ENCODE results near the gene LIN7C.

LIN7C gene, protein sequence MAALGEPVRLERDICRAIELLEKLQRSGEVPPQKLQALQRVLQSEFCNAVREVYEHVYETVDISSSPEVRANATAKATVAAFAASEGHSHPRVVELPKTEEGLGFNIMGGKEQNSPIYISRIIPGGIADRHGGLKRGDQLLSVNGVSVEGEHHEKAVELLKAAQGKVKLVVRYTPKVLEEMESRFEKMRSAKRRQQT

DNA sequence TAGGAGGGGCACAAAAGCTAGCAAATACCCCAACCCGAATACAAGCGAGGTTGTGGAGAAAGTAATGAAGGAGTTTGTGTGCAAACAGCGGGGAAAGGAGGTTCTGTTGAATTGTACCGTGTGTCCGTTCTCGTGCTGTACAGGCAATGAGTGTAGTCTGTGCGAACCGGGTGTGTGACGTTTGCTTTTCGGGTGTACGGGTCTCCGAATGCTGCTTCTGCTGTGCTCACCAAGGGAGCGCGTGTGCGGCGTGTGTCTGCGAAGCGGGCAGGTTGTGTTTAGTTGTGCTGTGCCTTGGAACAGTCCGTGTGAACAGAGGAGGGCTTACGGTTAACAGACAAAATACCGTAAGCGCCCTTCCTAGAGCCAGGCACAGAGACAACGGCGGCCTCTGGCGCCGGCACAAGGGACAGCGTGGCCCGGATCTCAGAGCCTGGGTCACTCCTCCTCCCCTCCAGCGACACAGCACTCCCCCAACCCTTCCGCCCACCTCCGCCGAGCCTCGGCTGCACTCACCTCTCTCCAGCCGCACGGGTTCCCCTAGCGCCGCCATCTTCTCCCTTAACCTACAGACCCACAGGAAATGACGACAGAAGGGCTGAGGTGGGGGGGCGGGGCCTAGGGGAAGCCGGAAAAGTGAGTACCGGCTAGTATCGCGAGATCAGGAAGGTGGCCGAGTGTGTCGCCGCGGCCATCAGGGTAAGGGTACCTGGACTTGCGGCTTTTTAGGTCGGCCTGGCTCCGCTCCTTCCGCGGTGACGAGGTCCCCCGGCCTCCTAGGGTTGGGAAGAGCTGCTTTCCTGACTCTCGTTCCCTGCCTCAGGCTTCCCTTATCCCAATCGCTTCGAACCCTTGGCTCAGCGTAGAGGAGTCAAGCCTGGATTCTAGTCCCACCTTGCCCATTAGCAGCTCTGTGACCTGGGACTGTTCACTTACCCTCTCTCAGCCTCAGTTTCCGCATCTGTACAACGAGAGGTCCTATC lies at the start of gene LIN7C:
TSS of gene LIN7C (minus strand) at position 570 of the 983 bp plus-strand sequence. CDS start at position 553, 17 bp downstream.
- H3K36me3 ChIP-seq (ENCODE audit: control insufficient read depth in 2 of 2, insufficient read depth in 2 of 2, low read length in 2 of 2) = peaks cover 0 to 4% of the 10 kb centered on the region in 2 donors
- H3K27ac ChIP-seq (ENCODE audit: low read length) = peak within 1 kb of the TSS; percentile 93
- no peaks in the 10 kb centered on the region for H3K27me3 ChIP-seq (ENCODE audit: control insufficient read depth in 1 of 2, insufficient read depth in 2 of 2, low read length in 2 of 2)
- H3K4me3 ChIP-seq (ENCODE audit: low read length in 2 of 2) = peak within 1 kb of the TSS; percentile 87 to 99
- peaks cover 11% of the 10 kb centered on the region for H3K4me1 ChIP-seq (ENCODE audit: control insufficient read depth, insufficient read depth, low read length)
- no peaks in the 10 kb centered on the region for H3K9me3 ChIP-seq (ENCODE audit: control insufficient read depth in 2 of 2, low read length in 2 of 2)
- H3K9ac ChIP-seq (ENCODE audit: low read length in 2 of 2) = peak within 1 kb of the TSS; percentile 97 to 100

- H3K4me3 ChIP-seq (ENCODE audit: low read length in 2 of 2) = no peak overlapping the region
- no peak overlapping the region for H3K27ac ChIP-seq (ENCODE audit: low read length)
- no peaks in the 10 kb centered on the region for H3K36me3 ChIP-seq (ENCODE audit: control insufficient read depth in 2 of 2, insufficient read depth in 2 of 2, low read length in 2 of 2)
- no peak overlapping the region for H3K9ac ChIP-seq (ENCODE audit: low read length in 2 of 2)
- no peaks in the 10 kb centered on the region for H3K9me3 ChIP-seq (ENCODE audit: control insufficient read depth in 2 of 2, low read length in 2 of 2)
- no peaks in the 10 kb centered on the region for H3K27me3 ChIP-seq (ENCODE audit: control insufficient read depth in 1 of 2, insufficient read depth in 2 of 2, low read length in 2 of 2)
- H3K4me1 ChIP-seq (ENCODE audit: control insufficient read depth, insufficient read depth, low read length) = no peaks in the 10 kb centered on the region
Observed at GRCh38 chr11:27555264-27555663, 48.7 kb upstream of the LIN7C start.

GRCh38 chr11:27553186-27553585 lies 46.6 kb upstream of the LIN7C start:
- H3K4me3 ChIP-seq (ENCODE audit: low read length in 2 of 2) = no peak overlapping the region
- no peaks in the 10 kb centered on the region for H3K27me3 ChIP-seq (ENCODE audit: control insufficient read depth in 1 of 2, insufficient read depth in 2 of 2, low read length in 2 of 2)
- no peak overlapping the region for H3K9ac ChIP-seq (ENCODE audit: low read length in 2 of 2)
- H3K27ac ChIP-seq (ENCODE audit: low read length) = no peak overlapping the region
- H3K4me1 ChIP-seq (ENCODE audit: control insufficient read depth, insufficient read depth, low read length) = no peaks in the 10 kb centered on the region
- no peaks in the 10 kb centered on the region for H3K9me3 ChIP-seq (ENCODE audit: control insufficient read depth in 2 of 2, low read length in 2 of 2)
- H3K36me3 ChIP-seq (ENCODE audit: control insufficient read depth in 2 of 2, insufficient read depth in 2 of 2, low read length in 2 of 2) = no peaks in the 10 kb centered on the region

DNA sequence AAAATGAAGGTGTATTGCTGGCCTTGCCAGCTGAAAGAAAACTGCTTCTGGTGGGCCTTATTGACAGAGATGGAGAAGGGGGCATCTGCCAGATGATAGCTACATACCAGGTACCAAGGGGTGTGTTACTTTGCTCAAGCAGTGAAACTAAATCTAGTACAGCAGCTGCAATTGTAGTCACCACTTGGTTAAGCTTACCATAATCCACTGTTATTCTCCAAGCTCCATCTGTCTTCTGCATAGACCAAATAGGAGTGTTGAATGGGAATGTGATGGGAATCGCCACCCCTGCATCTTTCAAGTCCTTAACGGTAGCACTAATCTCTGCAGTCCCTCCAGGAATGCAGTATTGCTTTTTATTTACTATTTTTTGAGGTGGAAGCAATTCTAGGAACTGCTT lies 45.8 kb upstream of the LIN7C start:
- Histone ChIP-seq H3K4me1 (ENCODE audit: control insufficient read depth, insufficient read depth, low read length) (no peaks in the 10 kb centered on the region), H3K27ac (ENCODE audit: low read length) (no peak overlapping the region), H3K9ac (ENCODE audit: low read length in 2 of 2) (no peak overlapping the region), H3K36me3 (ENCODE audit: control insufficient read depth in 2 of 2, insufficient read depth in 2 of 2, low read length in 2 of 2) (no peaks in the 10 kb centered on the region), H3K27me3 (ENCODE audit: control insufficient read depth in 1 of 2, insufficient read depth in 2 of 2, low read length in 2 of 2) (no peaks in the 10 kb centered on the region), H3K9me3 (ENCODE audit: control insufficient read depth in 2 of 2, low read length in 2 of 2) (no peaks in the 10 kb centered on the region), H3K4me3 (ENCODE audit: low read length in 2 of 2) (no peak overlapping the region)

- Histone ChIP-seq H3K4me1 (ENCODE audit: control insufficient read depth, insufficient read depth, low read length) (no peaks in the 10 kb centered on the region), H3K27me3 (ENCODE audit: control insufficient read depth in 1 of 2, insufficient read depth in 2 of 2, low read length in 2 of 2) (no peaks in the 10 kb centered on the region), H3K27ac (ENCODE audit: low read length) (no peak overlapping the region), H3K9ac (ENCODE audit: low read length in 2 of 2) (no peak overlapping the region), H3K36me3 (ENCODE audit: control insufficient read depth in 2 of 2, insufficient read depth in 2 of 2, low read length in 2 of 2) (no peaks in the 10 kb centered on the region), H3K9me3 (ENCODE audit: control insufficient read depth in 2 of 2, low read length in 2 of 2) (no peaks in the 10 kb centered on the region), H3K4me3 (ENCODE audit: low read length in 2 of 2) (no peak overlapping the region)
Observed at GRCh38 chr11:27551127-27551526, 44.6 kb upstream of the LIN7C start.

DNA sequence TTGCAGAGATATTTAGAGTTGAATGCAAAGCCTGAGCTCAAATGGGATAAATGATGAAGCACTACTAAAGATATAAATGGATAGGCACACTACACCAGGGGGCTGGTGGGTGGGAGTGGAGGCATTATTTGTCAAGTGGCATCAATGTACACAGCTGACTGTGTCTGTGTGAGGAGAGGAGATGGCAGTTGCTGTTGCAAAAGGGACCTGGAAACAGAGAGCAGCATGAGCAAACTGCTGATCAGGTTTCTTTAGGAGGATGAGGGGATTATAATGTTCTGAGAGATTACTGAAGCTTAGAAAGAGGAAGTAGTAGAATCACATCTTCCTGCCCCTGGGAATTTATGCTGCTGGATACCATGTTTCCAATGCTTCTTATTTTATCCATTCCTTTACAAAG lies 39.4 kb upstream of the LIN7C start:
- Histone ChIP-seq H3K9me3 (ENCODE audit: control insufficient read depth in 2 of 2, low read length in 2 of 2) (no peaks in the 10 kb centered on the region), H3K27ac (ENCODE audit: low read length) (no peak overlapping the region), H3K27me3 (ENCODE audit: control insufficient read depth in 1 of 2, insufficient read depth in 2 of 2, low read length in 2 of 2) (no peaks in the 10 kb centered on the region), H3K4me3 (ENCODE audit: low read length in 2 of 2) (no peak overlapping the region), H3K36me3 (ENCODE audit: control insufficient read depth in 2 of 2, insufficient read depth in 2 of 2, low read length in 2 of 2) (no peaks in the 10 kb centered on the region), H3K4me1 (ENCODE audit: control insufficient read depth, insufficient read depth, low read length) (no peaks in the 10 kb centered on the region), H3K9ac (ENCODE audit: low read length in 2 of 2) (no peak overlapping the region)

GRCh38 chr11:27545035-27545434 lies 38.5 kb upstream of the LIN7C start:
- H3K27me3 ChIP-seq (ENCODE audit: control insufficient read depth in 1 of 2, insufficient read depth in 2 of 2, low read length in 2 of 2) = no peaks in the 10 kb centered on the region
- no peaks in the 10 kb centered on the region for H3K4me1 ChIP-seq (ENCODE audit: control insufficient read depth, insufficient read depth, low read length)
- H3K9ac ChIP-seq (ENCODE audit: low read length in 2 of 2) = no peak overlapping the region
- H3K36me3 ChIP-seq (ENCODE audit: control insufficient read depth in 2 of 2, insufficient read depth in 2 of 2, low read length in 2 of 2) = no peaks in the 10 kb centered on the region
- no peaks in the 10 kb centered on the region for H3K9me3 ChIP-seq (ENCODE audit: control insufficient read depth in 2 of 2, low read length in 2 of 2)
- H3K27ac ChIP-seq (ENCODE audit: low read length) = no peak overlapping the region
- H3K4me3 ChIP-seq (ENCODE audit: low read length in 2 of 2) = no peak overlapping the region

- no peaks in the 10 kb centered on the region for H3K36me3 ChIP-seq (ENCODE audit: control insufficient read depth in 2 of 2, insufficient read depth in 2 of 2, low read length in 2 of 2)
- H3K9me3 ChIP-seq (ENCODE audit: control insufficient read depth in 2 of 2, low read length in 2 of 2) = no peaks in the 10 kb centered on the region
- H3K27me3 ChIP-seq (ENCODE audit: control insufficient read depth in 1 of 2, insufficient read depth in 2 of 2, low read length in 2 of 2) = no peaks in the 10 kb centered on the region
- no peaks in the 10 kb centered on the region for H3K4me1 ChIP-seq (ENCODE audit: control insufficient read depth, insufficient read depth, low read length)
- H3K4me3 ChIP-seq (ENCODE audit: low read length in 2 of 2) = no peak overlapping the region
- H3K9ac ChIP-seq (ENCODE audit: low read length in 2 of 2) = no peak overlapping the region
- no peak overlapping the region for H3K27ac ChIP-seq (ENCODE audit: low read length)
Observed at GRCh38 chr11:27541790-27542189, 35.2 kb upstream of the LIN7C start.

DNA sequence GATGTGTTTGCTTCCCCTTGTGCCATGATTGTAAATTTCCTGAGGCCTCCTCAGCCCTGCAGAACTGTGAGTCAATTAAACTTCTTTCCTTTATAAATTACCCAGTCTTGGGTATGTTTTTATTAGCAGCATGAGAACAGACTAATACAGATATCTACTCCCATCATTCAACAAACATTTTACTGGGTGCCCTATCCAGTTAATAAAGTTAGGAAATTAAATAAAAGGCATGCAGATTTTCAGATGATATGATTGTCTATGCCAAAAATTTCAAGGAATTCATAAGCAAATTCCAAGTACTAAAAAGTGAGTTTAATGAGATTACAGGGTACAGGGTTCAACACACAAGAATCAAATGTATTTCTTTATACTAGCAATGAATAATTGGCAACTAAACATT lies 33.5 kb upstream of the LIN7C start:
- Histone ChIP-seq H3K27me3 (ENCODE audit: control insufficient read depth in 1 of 2, insufficient read depth in 2 of 2, low read length in 2 of 2) (no peaks in the 10 kb centered on the region), H3K9me3 (ENCODE audit: control insufficient read depth in 2 of 2, low read length in 2 of 2) (no peaks in the 10 kb centered on the region), H3K4me1 (ENCODE audit: control insufficient read depth, insufficient read depth, low read length) (no peaks in the 10 kb centered on the region), H3K4me3 (ENCODE audit: low read length in 2 of 2) (no peak overlapping the region), H3K36me3 (ENCODE audit: control insufficient read depth in 2 of 2, insufficient read depth in 2 of 2, low read length in 2 of 2) (no peaks in the 10 kb centered on the region), H3K27ac (ENCODE audit: low read length) (no peak overlapping the region), H3K9ac (ENCODE audit: low read length in 2 of 2) (no peak overlapping the region)

- Histone ChIP-seq H3K36me3 (ENCODE audit: control insufficient read depth in 2 of 2, insufficient read depth in 2 of 2, low read length in 2 of 2) (no peaks in the 10 kb centered on the region), H3K9ac (ENCODE audit: low read length in 2 of 2) (no peak overlapping the region), H3K4me1 (ENCODE audit: control insufficient read depth, insufficient read depth, low read length) (no peaks in the 10 kb centered on the region), H3K27ac (ENCODE audit: low read length) (no peak overlapping the region), H3K4me3 (ENCODE audit: low read length in 2 of 2) (no peak overlapping the region), H3K9me3 (ENCODE audit: control insufficient read depth in 2 of 2, low read length in 2 of 2) (no peaks in the 10 kb centered on the region), H3K27me3 (ENCODE audit: control insufficient read depth in 1 of 2, insufficient read depth in 2 of 2, low read length in 2 of 2) (no peaks in the 10 kb centered on the region)
Observed at GRCh38 chr11:27535103-27535502, 28.5 kb upstream of the LIN7C start.
